CD14-positive monocyte (primary cell): ENCODE measurements around the gene PLEK2. TPM values are rescaled to one million over a fixed set of nuclear protein-coding genes. Genes with fewer than 3 reads are reported as not detected.

Experiments
- DNase-seq, 3 donors: peaks; one replicate each; pipeline ENCODE4 v3.0.0-alpha.2; 2011 to 2022
- H2AFZ ChIP-seq: 2 replicates; pipeline ENCODE4 v1.6.0; 2012; ENCODE audit warnings: mild to moderate bottlenecking, low read depth, low read length, inconsistent platforms; ENCODE audit not compliant: insufficient read depth, poor library complexity, severe bottlenecking
- H3K27ac ChIP-seq, 2 donors: 1 replicate in 1 of 2; 2 replicates in 1 of 2; pipeline ENCODE4 v1.5.1; 2012 to 2013; ENCODE audit warnings: low read length in 2 of 2, control low read depth in 1 of 2, inconsistent platforms in 1 of 2, low read depth in 1 of 2, mild to moderate bottlenecking in 1 of 2
- H3K27me3 ChIP-seq, 2 donors: one replicate each; pipeline versions ENCODE4 v1.6.0 to v1.6.1; 2011 to 2013; ENCODE audit warnings: low read length in 2 of 2; ENCODE audit not compliant: control insufficient read depth in 2 of 2, insufficient read depth in 2 of 2
- H3K36me3 ChIP-seq, 2 donors: replicated peaks in 1 of 2; 1 replicate in 1 of 2; 2 replicates in 1 of 2; pipeline versions ENCODE4 v1.5.1 to v1.6.1; 2012 to 2013; ENCODE audit warnings: low read length in 2 of 2, control low read depth in 1 of 2, inconsistent platforms in 1 of 2, mild to moderate bottlenecking in 1 of 2; ENCODE audit not compliant: insufficient read depth in 2 of 2, control insufficient read depth in 1 of 2
- H3K4me1 ChIP-seq, 2 donors: 1 replicate in 1 of 2; 2 replicates in 1 of 2; pipeline versions ENCODE4 v1.5.1 to v1.6.1; 2012 to 2013; ENCODE audit warnings: low read length in 2 of 2, control low read depth in 1 of 2, inconsistent platforms in 1 of 2, mild to moderate bottlenecking in 1 of 2, moderate library complexity in 1 of 2; ENCODE audit not compliant: insufficient read depth in 2 of 2, control insufficient read depth in 1 of 2
- H3K4me2 ChIP-seq: replicated peaks from 2 replicates; pipeline ENCODE3; 2012; ENCODE audit warnings: low read length, moderate library complexity, mild to moderate bottlenecking; ENCODE audit not compliant: poor library complexity, severe bottlenecking; ENCODE audit errors: extremely low read depth
- H3K4me3 ChIP-seq, 3 experiments: fragments of 200-600 bp in 1 of 3; sonication (generic) in 1 of 3; replicated peaks in 1 of 3; 1 replicate in 2 of 3; 2 replicates in 1 of 3; pipeline ENCODE4 v1.5.1; 2011 to 2013; ENCODE audit warnings: low read length in 3 of 3, mild to moderate bottlenecking in 3 of 3, control low read depth in 2 of 3, low read depth in 2 of 3, inconsistent platforms in 1 of 3, moderate library complexity in 1 of 3
- H3K79me2 ChIP-seq: 2 replicates; pipeline ENCODE4 v1.6.0; 2012; ENCODE audit warnings: mild to moderate bottlenecking, control low read depth, inconsistent platforms, low read length, moderate library complexity; ENCODE audit not compliant: insufficient read depth
- H3K9ac ChIP-seq: 2 replicates; pipeline ENCODE4 v1.6.0; 2017; ENCODE audit warnings: low read length, mild to moderate bottlenecking; ENCODE audit not compliant: insufficient read depth, poor library complexity, severe bottlenecking
- H3K9me3 ChIP-seq, 2 donors: replicated peaks in 1 of 2; 1 replicate in 1 of 2; 2 replicates in 1 of 2; pipeline versions ENCODE4 v1.5.1 to v1.6.1; 2012 to 2013; ENCODE audit warnings: low read length in 2 of 2, control low read depth in 1 of 2; ENCODE audit not compliant: control insufficient read depth in 1 of 2, insufficient read depth in 1 of 2
- H4K20me1 ChIP-seq: 2 replicates; pipeline ENCODE4 v1.6.0; 2012; ENCODE audit warnings: mild to moderate bottlenecking, low read length, control low read depth, moderate library complexity; ENCODE audit not compliant: insufficient read depth
- H3K27ac Mint-ChIP-seq, 7 donors: one replicate each; pipeline ENCODE4 v1.8.0; 2020; ENCODE audit warnings: mild to moderate bottlenecking in 7 of 7, mixed read lengths in 7 of 7, moderate library complexity in 6 of 7, inconsistent platforms in 2 of 7
- H3K27me3 Mint-ChIP-seq, 3 donors: one replicate each; pipeline ENCODE4 v1.8.0; 2021 to 2022; ENCODE audit warnings: low read depth in 3 of 3, mild to moderate bottlenecking in 3 of 3, mixed read lengths in 3 of 3, moderate library complexity in 3 of 3, inconsistent platforms in 1 of 3
- H3K36me3 Mint-ChIP-seq, 2 donors: one replicate each; pipeline ENCODE4 v1.8.0; 2020; ENCODE audit warnings: mixed read lengths in 2 of 2, inconsistent platforms in 1 of 2, mild to moderate bottlenecking in 1 of 2
- H3K4me1 Mint-ChIP-seq: one replicate; pipeline ENCODE4 v1.8.0; 2020; ENCODE audit warnings: mild to moderate bottlenecking, mixed read lengths
- H3K4me3 Mint-ChIP-seq, 2 donors: one replicate each; pipeline ENCODE4 v1.8.0; 2020; ENCODE audit warnings: mild to moderate bottlenecking in 2 of 2, mixed read lengths in 2 of 2, moderate library complexity in 1 of 2
- H3K9me3 Mint-ChIP-seq, 7 donors: one replicate each; pipeline ENCODE4 v1.8.0; 2020 to 2022; ENCODE audit warnings: mixed read lengths in 7 of 7, mild to moderate bottlenecking in 6 of 7, moderate library complexity in 6 of 7, inconsistent platforms in 2 of 7
- WGBS: methylation state at CpG from one replicate; pipeline ENCODE4 v1.1.5; 2013; ENCODE audit warnings: missing lambda C conversion rate; ENCODE audit not compliant: insufficient coverage; 5-methylcytosine and 5-hydroxymethylcytosine counted together
- intact Hi-C, 2 donors: fragments of 100-400 bp; cut with micrococcal nuclease; formaldehyde crosslinking; loops; one replicate each; pipeline versions ENCODE4 v1.15.0 to v1.15.1; 2023
- polyA plus RNA-seq, 3 donors: library from polyadenylated mRNA; depleted of rRNA in 1 of 3; unstranded in 2 of 3; stranded (reverse) in 1 of 3; fragments of 300-500 nt in 2 of 3; fragments of >200 nt in 1 of 3; fragmentation: Illumina TruSeq in 2 of 3; gene quantifications; 1 replicate in 2 of 3; 2 replicates in 1 of 3; pipeline ENCODE4 v1.2.3, GENCODE V29; 2012 to 2021
- TF ChIP-seq, protein P1 (sequence below): fragments of 200-600 bp; IDR thresholded peaks from one replicate; pipeline ENCODE4 v1.8.0; 2022; ENCODE audit warnings: antibody characterized with exemption, mild to moderate bottlenecking

Gene PLEK2
- polyA plus RNA-seq, 3 donors = 0.20 TPM; not detected in 2

GRCh38 chr14:67373347-67373746 lies 38.6 kb downstream of the PLEK2 start:
- H3K36me3 Mint-ChIP-seq = peaks cover 82 to 92% of the 10 kb centered on the region in 2 donors
- Histone ChIP-seq H3K9me3 (no peaks in the 10 kb centered on the region), H3K4me1 (no peaks in the 10 kb centered on the region), H4K20me1 (peaks cover 46% of the 10 kb centered on the region), H3K4me2 (no peak overlapping the region), H3K4me3 (no peak overlapping the region), H2AFZ (no peak overlapping the region), H3K36me3 (peaks cover 94 to 100% of the 10 kb centered on the region in 2 donors), H3K27me3 (no peaks in the 10 kb centered on the region), H3K27ac (no peak overlapping the region), H3K9ac (no peak overlapping the region), H3K79me2 (peaks cover 19% of the 10 kb centered on the region)
- TF ChIP-seq, protein P1, sequence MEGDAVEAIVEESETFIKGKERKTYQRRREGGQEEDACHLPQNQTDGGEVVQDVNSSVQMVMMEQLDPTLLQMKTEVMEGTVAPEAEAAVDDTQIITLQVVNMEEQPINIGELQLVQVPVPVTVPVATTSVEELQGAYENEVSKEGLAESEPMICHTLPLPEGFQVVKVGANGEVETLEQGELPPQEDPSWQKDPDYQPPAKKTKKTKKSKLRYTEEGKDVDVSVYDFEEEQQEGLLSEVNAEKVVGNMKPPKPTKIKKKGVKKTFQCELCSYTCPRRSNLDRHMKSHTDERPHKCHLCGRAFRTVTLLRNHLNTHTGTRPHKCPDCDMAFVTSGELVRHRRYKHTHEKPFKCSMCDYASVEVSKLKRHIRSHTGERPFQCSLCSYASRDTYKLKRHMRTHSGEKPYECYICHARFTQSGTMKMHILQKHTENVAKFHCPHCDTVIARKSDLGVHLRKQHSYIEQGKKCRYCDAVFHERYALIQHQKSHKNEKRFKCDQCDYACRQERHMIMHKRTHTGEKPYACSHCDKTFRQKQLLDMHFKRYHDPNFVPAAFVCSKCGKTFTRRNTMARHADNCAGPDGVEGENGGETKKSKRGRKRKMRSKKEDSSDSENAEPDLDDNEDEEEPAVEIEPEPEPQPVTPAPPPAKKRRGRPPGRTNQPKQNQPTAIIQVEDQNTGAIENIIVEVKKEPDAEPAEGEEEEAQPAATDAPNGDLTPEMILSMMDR = no peak
- intact Hi-C loops = no loop called here
- peak overlapping the region in 1 of 7 donors; percentile 21 for H3K27ac Mint-ChIP-seq
- no peaks in the 10 kb centered on the region for H3K9me3 Mint-ChIP-seq
- no peaks in the 10 kb centered on the region for H3K4me1 Mint-ChIP-seq
- no peak for DNase-seq
- H3K4me3 Mint-ChIP-seq = no peak overlapping the region
- WGBS = 100% methylated on average over 2 of the region's 2 CpGs
- peaks cover 0 to 1% (median 0%) of the 10 kb centered on the region in 3 donors for H3K27me3 Mint-ChIP-seq

- no peak for DNase-seq
- peak overlapping the region in 3 of 7 donors; percentile 21 to 78 (median 56) for H3K27ac Mint-ChIP-seq
- no peaks in the 10 kb centered on the region for H3K4me1 Mint-ChIP-seq
- Histone ChIP-seq H3K27ac (no peak overlapping the region), H3K4me2 (no peak overlapping the region), H3K79me2 (peaks cover 19% of the 10 kb centered on the region), H3K36me3 (peaks cover 94 to 100% of the 10 kb centered on the region in 2 donors), H3K4me3 (no peak overlapping the region), H3K9ac (no peak overlapping the region), H2AFZ (no peak overlapping the region), H4K20me1 (peaks cover 46% of the 10 kb centered on the region), H3K27me3 (no peaks in the 10 kb centered on the region), H3K4me1 (no peaks in the 10 kb centered on the region), H3K9me3 (no peaks in the 10 kb centered on the region)
- H3K27me3 Mint-ChIP-seq = peaks cover 0 to 1% (median 0%) of the 10 kb centered on the region in 3 donors
- H3K9me3 Mint-ChIP-seq = no peaks in the 10 kb centered on the region
- intact Hi-C loops = no loop called here
- H3K4me3 Mint-ChIP-seq = no peak overlapping the region
- WGBS = no CpG with 5 or more reads among the region's 1 CpG
- TF ChIP-seq, protein P1 = no peak
- peaks cover 81 to 92% of the 10 kb centered on the region in 2 donors for H3K36me3 Mint-ChIP-seq
These were observed 39.1 kb downstream of the PLEK2 start for GRCh38 chr14:67372833-67373232.
